ENCODE data around the gene TNFRSF11A. TPM values are rescaled to one million over a fixed set of nuclear protein-coding genes. Genes with fewer than 3 reads are reported as not detected.

TNFRSF11A gene
- total RNA-seq, 1 donor, result 1.1 TPM

DNA sequence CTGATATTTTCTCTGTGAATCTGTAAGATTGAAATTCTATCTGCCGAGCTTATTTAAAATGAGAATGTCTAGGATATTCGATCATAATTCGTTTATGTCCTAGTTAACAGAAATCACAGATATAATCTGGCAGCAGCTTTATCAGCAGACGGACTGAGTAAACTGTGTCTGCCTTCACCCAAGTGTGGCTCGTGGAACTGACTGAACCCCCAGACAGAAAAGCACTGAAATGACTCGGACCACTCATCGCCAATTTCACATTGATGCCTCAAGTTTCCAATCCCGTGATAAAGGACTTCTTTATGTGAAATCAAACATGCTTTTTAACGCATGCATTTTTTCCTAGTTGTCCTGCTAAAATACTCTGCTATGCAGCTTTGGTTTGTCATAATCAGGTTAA lies 15.9 kb downstream of the TNFRSF11A start:
- no peak overlapping the region for H3K4me3 ChIP-seq (ENCODE audit: low read depth, low read length)
- TF ChIP-seq CTCF (IDR thresholded peaks at IDR 0.05; ENCODE audit: insufficient read depth, low read length), result no peak
- DNase-seq (ENCODE audit: low read depth), result no peak

- no peak for DNase-seq (ENCODE audit: low read depth)
- no peak overlapping the region for H3K4me3 ChIP-seq (ENCODE audit: low read depth, low read length)
These were observed 16.4 kb downstream of the TNFRSF11A start for GRCh38 chr18:62341473-62341872.

GRCh38 chr18:62342884-62343283 lies 17.8 kb downstream of the TNFRSF11A start:
- DNase-seq (ENCODE audit: low read depth), result no peak
- TF ChIP-seq CTCF (IDR thresholded peaks at IDR 0.05; ENCODE audit: insufficient read depth, low read length), result no peak
- H3K4me3 ChIP-seq (ENCODE audit: low read depth, low read length), result no peak overlapping the region

More at GRCh38 chr18:62341473-62341872, 16.4 kb downstream of the TNFRSF11A start:
- no peak for TF ChIP-seq CTCF (IDR thresholded peaks at IDR 0.05; ENCODE audit: insufficient read depth, low read length)

DNA sequence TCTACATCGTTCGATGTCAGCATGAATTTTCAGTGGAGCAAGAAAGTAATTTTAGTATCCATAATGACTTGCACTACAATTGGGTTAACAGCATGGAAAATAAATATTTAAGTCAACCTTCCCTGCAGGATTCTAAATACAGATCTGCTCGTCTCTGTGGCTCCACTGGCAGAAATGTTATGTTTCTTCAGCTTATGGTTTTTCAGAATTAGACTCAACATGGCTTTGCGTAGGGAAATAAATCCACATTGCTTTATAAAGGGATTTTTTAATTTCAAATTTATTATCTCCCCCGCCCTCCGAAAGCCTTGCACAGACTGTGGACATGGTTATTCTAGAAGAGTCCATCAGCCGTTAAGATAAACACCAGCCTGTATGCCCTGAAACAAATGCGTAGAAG lies 18.2 kb downstream of the TNFRSF11A start:
- TF ChIP-seq CTCF (IDR thresholded peaks at IDR 0.05; ENCODE audit: insufficient read depth, low read length), result no peak
- no peak for DNase-seq (ENCODE audit: low read depth)

DNA sequence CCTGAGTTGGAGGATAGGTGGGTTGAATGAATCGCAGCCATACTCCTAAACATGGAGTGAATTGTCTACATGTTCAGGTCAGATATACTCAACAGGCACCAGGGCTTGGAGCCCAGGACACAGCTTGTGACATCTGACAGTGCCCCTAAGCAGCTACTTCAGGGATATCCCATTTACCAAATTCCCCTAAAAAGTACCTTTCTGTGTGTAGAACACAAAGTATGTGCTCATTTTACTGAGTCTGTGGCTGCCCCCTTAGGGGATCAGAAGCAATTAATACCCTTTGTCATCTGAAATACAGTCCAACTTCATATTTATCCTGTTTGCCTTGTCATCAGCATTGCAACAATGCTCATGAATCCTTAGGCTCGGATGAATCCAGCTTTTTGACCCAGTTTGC lies 20.8 kb downstream of the TNFRSF11A start:
- DNase-seq (ENCODE audit: low read depth), result no peak
- no peak overlapping the region for H3K4me3 ChIP-seq (ENCODE audit: low read depth, low read length)
- TF ChIP-seq CTCF (IDR thresholded peaks at IDR 0.05; ENCODE audit: insufficient read depth, low read length), result no peak

More for the DNA sequence above, 18.2 kb downstream of the TNFRSF11A start:
- no peak overlapping the region for H3K4me3 ChIP-seq (ENCODE audit: low read depth, low read length)

DNA sequence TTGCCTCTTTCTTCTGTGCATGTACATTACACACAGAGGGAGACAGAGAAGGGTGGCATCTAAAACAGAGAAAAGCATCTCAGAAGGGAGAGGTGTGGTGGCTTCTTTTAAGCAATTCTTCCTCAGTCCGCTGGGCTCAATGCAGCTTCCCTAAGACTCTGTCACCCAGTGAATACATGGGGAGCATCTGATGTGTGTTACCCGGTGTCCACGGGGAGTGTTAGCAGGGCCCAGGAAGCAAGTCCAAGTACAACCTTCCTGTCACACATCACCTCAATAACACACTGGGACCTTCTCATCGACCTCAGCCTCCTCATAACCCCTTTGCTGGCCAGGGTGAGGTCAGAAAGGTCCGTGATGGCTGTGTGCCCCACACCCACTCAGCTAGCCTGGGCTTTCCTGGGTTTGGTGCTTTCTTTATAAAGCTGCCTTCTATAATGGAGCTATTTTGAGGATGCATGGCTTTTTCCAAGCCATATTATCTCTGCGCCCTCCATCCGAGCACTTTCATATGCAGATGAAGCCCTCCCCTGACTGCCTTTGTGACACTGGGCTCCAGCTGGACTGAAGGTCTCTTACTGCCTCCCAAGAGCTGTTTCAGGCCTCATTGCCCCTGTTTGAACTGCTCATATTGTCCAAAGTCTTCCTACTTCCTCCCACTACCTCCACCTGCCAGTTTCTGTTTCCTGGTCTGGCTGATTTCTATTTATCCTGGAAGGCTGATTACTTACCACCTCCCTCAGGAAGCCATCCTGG lies 21.4 kb downstream of the TNFRSF11A start:
- H3K4me3 ChIP-seq (ENCODE audit: low read depth, low read length), result no peak overlapping the region
- DNase-seq (ENCODE audit: low read depth), result no peak
- TF ChIP-seq CTCF (IDR thresholded peaks at IDR 0.05; ENCODE audit: insufficient read depth, low read length), result no peak

- no peak for TF ChIP-seq CTCF (IDR thresholded peaks at IDR 0.05; ENCODE audit: insufficient read depth, low read length)
These were observed 22.0 kb downstream of the TNFRSF11A start for GRCh38 chr18:62347089-62347506.

More at GRCh38 chr18:62347089-62347506, 22.0 kb downstream of the TNFRSF11A start:
- no peak overlapping the region for H3K4me3 ChIP-seq (ENCODE audit: low read depth, low read length)
- no peak for DNase-seq (ENCODE audit: low read depth)
